Endothelial cell of umbilical vein (primary cell): ENCODE measurements around the gene DAP. TPM values are rescaled to one million over a fixed set of nuclear protein-coding genes. Genes with fewer than 3 reads are reported as not detected.

Source experiments
- BruUV-seq: library from RNA; stranded (reverse); fragments of 400-500 nt; replicated peaks from 2 replicates; lab custom pipeline; 2021; lab: Mats Ljungman, UMichigan
- CTCF ChIA-PET: fragments of 300-600, 350-600 bp; sonication (Branson Sonifier 250); formaldehyde crosslinking; loops from one replicate; lab custom pipeline; 2021; ENCODE audit warnings: antibody characterized with exemption, inconsistent platforms; lab: Charles Lee
- POLR2A ChIA-PET: fragments of 300-600, 350-600 bp; sonication (Branson Sonifier 250); formaldehyde crosslinking; loops from one replicate; lab custom pipeline; 2021; ENCODE audit warnings: antibody characterized with exemption, inconsistent platforms; lab: Charles Lee
- DNase-seq: peaks from one replicate; pipeline ENCODE4 v3.0.0-alpha.2; 2011; ENCODE audit warnings: low read depth, low spot score
- FAIRE-seq: peaks from 2 replicates; lab custom pipeline; 2011; peaks lifted over from hg19 to GRCh38; lab: Jason Lieb, UNC
- H2AFZ ChIP-seq: 2 replicates; pipeline ENCODE4 v1.6.0; 2012; ENCODE audit warnings: low read depth, low read length, control low read depth, inconsistent platforms
- H3K27ac ChIP-seq: 2 replicates; pipeline ENCODE4 v1.5.1; 2011; ENCODE audit warnings: low read depth, mild to moderate bottlenecking, control low read depth, low read length, moderate library complexity; ENCODE audit not compliant: insufficient read depth
- H3K27me3 ChIP-seq, 2 experiments: 2 replicates each; pipeline versions ENCODE4 v1.6.0 to v1.6.1; 2011; ENCODE audit warnings: low read length in 2 of 2, mixed read lengths in 1 of 2; ENCODE audit not compliant: control insufficient read depth in 2 of 2, insufficient read depth in 2 of 2
- H3K36me3 ChIP-seq, 2 experiments: 2 replicates in 1 of 2; 3 replicates in 1 of 2; pipeline ENCODE4 v1.5.1; 2011; ENCODE audit warnings: low read length in 2 of 2, mild to moderate bottlenecking in 1 of 2, moderate library complexity in 1 of 2; ENCODE audit not compliant: control insufficient read depth in 2 of 2, insufficient read depth in 2 of 2; ENCODE audit errors: extremely low read depth in 1 of 2
- H3K4me1 ChIP-seq: 3 replicates; pipeline ENCODE4 v1.5.1; 2011; ENCODE audit warnings: mild to moderate bottlenecking, low read length; ENCODE audit not compliant: control insufficient read depth, insufficient read depth; ENCODE audit errors: extremely low read depth
- H3K4me2 ChIP-seq: 2 replicates; pipeline ENCODE4 v1.6.1; 2011; ENCODE audit warnings: low read length, control low read depth, mixed read lengths; ENCODE audit not compliant: insufficient read depth
- H3K4me3 ChIP-seq, 3 experiments: fragments of 200-600 bp in 1 of 3; sonication (generic), shearing (Covaris generic) in 1 of 3; replicated peaks in 1 of 3; 2 replicates each; pipeline ENCODE4 v1.5.1; 2011 to 2016; ENCODE audit warnings: control low read depth in 3 of 3, low read length in 3 of 3, mild to moderate bottlenecking in 2 of 3, inconsistent platforms in 1 of 3, low read depth in 1 of 3, moderate library complexity in 1 of 3; ENCODE audit not compliant: insufficient read depth in 1 of 3
- H3K79me2 ChIP-seq: 2 replicates; pipeline ENCODE4 v1.6.0; 2012; ENCODE audit warnings: low read length, inconsistent platforms; ENCODE audit not compliant: control insufficient read depth, insufficient read depth
- H3K9ac ChIP-seq: replicated peaks from 2 replicates; pipeline ENCODE3; 2011; ENCODE audit warnings: low read length, control low read depth; ENCODE audit not compliant: insufficient read depth; ENCODE audit errors: extremely low read depth
- H3K9me1 ChIP-seq: replicated peaks from 3 replicates; pipeline ENCODE4 v1.6.0; 2011; ENCODE audit warnings: mild to moderate bottlenecking, low read length; ENCODE audit not compliant: control insufficient read depth, insufficient read depth; ENCODE audit errors: extremely low read depth
- H3K9me3 ChIP-seq: replicated peaks from 2 replicates; pipeline ENCODE4 v1.5.1; 2012; ENCODE audit warnings: low read length, inconsistent platforms; ENCODE audit not compliant: control insufficient read depth, insufficient read depth
- H4K20me1 ChIP-seq: replicated peaks from 2 replicates; pipeline ENCODE3; 2011; ENCODE audit warnings: mild to moderate bottlenecking, low read length; ENCODE audit not compliant: control insufficient read depth, insufficient read depth; ENCODE audit errors: extremely low read depth
- EZH2 ChIP-seq: IDR thresholded peaks from 2 replicates; pipeline ENCODE4 v1.6.1; 2012; ENCODE audit warnings: borderline replicate concordance, low read depth, mild to moderate bottlenecking, moderate library complexity, low read length, inconsistent platforms; ENCODE audit not compliant: severe bottlenecking
- FOS ChIP-seq: IDR thresholded peaks from 2 replicates; pipeline ENCODE4 v1.6.1; 2011; ENCODE audit warnings: mild to moderate bottlenecking, low read length, moderate library complexity, borderline replicate concordance; ENCODE audit not compliant: insufficient read depth
- GATA2 ChIP-seq: IDR thresholded peaks from 2 replicates; pipeline ENCODE4 v1.7.0; 2011; ENCODE audit warnings: low read depth, mild to moderate bottlenecking, moderate library complexity, mixed read lengths, low read length; ENCODE audit not compliant: insufficient read length, insufficient read depth
- JUN ChIP-seq: IDR thresholded peaks from 2 replicates; pipeline ENCODE4 v1.6.1; 2011; ENCODE audit warnings: borderline replicate concordance, low read depth; ENCODE audit not compliant: insufficient read length, insufficient read depth
- MYC ChIP-seq: IDR thresholded peaks from one replicate; pipeline ENCODE4 v1.6.1; 2011; ENCODE audit warnings: mild to moderate bottlenecking, low read depth, low read length
- POLR2A ChIP-seq: IDR thresholded peaks from 2 replicates; pipeline ENCODE4 v1.6.1; 2012; ENCODE audit warnings: low read depth, mild to moderate bottlenecking, control low read depth, low read length
- POLR2AphosphoS5 ChIP-seq: IDR thresholded peaks from 2 replicates; pipeline ENCODE4 v1.6.1; 2012; ENCODE audit warnings: low read depth, mild to moderate bottlenecking, control low read depth, low read length, moderate library complexity; ENCODE audit not compliant: insufficient read depth
- dilution Hi-C: fragments of 300-500 bp; cut with MboI; formaldehyde crosslinking; loops from one replicate; pipeline ENCODE4 v1.15.0; 2019; ENCODE audit warnings: low sequenced_read_pairs; ENCODE audit not compliant: extremely low pct_ligation_motif_present
- intact Hi-C: fragments of 100-400 bp; cut with micrococcal nuclease; formaldehyde crosslinking; loops from one replicate; pipeline ENCODE4 v1.10.0; 2022
- polyA plus RNA-seq, 4 experiments: library from polyadenylated mRNA; depleted of rRNA in 3 of 4; stranded (reverse) in 3 of 4; unstranded in 1 of 4; fragments of >200 nt; gene quantifications; 2 replicates each; pipeline versions ENCODE4 v1.2.1 to v1.2.3, GENCODE V29; 2011 to 2012; ENCODE audit warnings: missing spikeins in 1 of 4
- total RNA-seq: library from RNA; stranded (reverse); gene quantifications from 2 replicates; pipeline ENCODE4 v1.2.3, GENCODE V29; 2021
- TF ChIP-seq, protein P1 (sequence below): IDR thresholded peaks from 2 replicates; pipeline ENCODE4 v1.6.1; 2011; ENCODE audit not compliant: insufficient read depth, insufficient read length
- TF ChIP-seq, protein P2 (sequence below), 2 donors: IDR thresholded peaks; 1 replicate in 1 of 2; 2 replicates in 1 of 2; pipeline ENCODE4 v1.5.1; 2011; ENCODE audit warnings: low read length in 2 of 2, mild to moderate bottlenecking in 2 of 2, moderate library complexity in 2 of 2, control low read depth in 1 of 2, inconsistent platforms in 1 of 2, low read depth in 1 of 2; ENCODE audit not compliant: insufficient read depth in 1 of 2; ENCODE audit errors: extremely low read depth in 1 of 2

DAP gene
- total and polyA plus RNA-seq, 2 donors (not counting 3 experiments of a cell fraction or from before 2014, with no cell fraction given) = 79.8 to 188 TPM

DNA sequence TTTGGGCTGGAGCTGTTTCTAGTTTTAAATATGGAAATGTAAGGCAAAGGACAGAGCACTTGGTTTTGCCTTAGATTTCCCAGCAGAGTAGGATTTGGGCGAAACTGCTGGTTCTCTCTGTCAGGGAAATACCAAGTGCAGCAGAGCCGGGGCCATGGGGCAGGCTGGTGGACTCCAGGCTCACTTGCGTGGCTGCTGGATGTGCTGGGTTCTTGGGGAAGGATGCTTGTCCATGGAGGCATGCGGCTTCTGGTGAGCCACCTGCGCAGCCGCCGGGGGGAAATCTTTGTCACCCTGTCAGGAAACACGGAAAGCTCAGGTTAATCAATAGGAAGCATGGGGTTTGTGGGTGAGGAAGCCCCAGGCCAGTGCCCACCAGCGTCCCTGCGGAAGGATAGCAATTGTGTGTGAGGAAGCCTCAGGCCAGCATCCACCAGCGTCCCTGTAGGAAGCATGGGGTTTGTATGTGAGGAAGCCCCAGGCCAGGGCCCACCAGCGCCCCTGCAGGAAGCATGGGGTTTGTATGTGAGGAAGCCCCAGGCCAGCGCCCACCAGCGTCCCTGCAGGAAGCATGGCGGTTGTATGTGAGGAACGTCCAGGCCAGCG lies 80.1 kb downstream of the DAP start:
- no peak overlapping the region for H3K27ac ChIP-seq
- dilution Hi-C loops (no loop called here), intact Hi-C loops (no loop called here)
- H3K4me1 ChIP-seq = no peaks in the 10 kb centered on the region
- H3K9ac ChIP-seq = no peak overlapping the region
- no peak overlapping the region for H3K4me3 ChIP-seq
- TF ChIP-seq, protein P1, sequence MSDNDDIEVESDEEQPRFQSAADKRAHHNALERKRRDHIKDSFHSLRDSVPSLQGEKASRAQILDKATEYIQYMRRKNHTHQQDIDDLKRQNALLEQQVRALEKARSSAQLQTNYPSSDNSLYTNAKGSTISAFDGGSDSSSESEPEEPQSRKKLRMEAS = no peak
- no peak for TF ChIP-seq MYC
- TF ChIP-seq POLR2AphosphoS5 = no peak
- TF ChIP-seq EZH2 = no peak
- no peak for TF ChIP-seq POLR2A
- no peak for TF ChIP-seq GATA2
- TF ChIP-seq, protein P2, sequence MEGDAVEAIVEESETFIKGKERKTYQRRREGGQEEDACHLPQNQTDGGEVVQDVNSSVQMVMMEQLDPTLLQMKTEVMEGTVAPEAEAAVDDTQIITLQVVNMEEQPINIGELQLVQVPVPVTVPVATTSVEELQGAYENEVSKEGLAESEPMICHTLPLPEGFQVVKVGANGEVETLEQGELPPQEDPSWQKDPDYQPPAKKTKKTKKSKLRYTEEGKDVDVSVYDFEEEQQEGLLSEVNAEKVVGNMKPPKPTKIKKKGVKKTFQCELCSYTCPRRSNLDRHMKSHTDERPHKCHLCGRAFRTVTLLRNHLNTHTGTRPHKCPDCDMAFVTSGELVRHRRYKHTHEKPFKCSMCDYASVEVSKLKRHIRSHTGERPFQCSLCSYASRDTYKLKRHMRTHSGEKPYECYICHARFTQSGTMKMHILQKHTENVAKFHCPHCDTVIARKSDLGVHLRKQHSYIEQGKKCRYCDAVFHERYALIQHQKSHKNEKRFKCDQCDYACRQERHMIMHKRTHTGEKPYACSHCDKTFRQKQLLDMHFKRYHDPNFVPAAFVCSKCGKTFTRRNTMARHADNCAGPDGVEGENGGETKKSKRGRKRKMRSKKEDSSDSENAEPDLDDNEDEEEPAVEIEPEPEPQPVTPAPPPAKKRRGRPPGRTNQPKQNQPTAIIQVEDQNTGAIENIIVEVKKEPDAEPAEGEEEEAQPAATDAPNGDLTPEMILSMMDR (IDR thresholded peaks at IDR 0.05; ENCODE audit: extremely low read depth in 1 of 2, insufficient read depth in 1 of 2, low read depth in 1 of 2, low read length in 2 of 2) = no peak
- no peak for TF ChIP-seq FOS
- no peak for TF ChIP-seq JUN
- BruUV-seq = no TSS peak
- POLR2A ChIA-PET = no interaction called here
- peaks cover 5% of the 10 kb centered on the region for H3K79me2 ChIP-seq
- H3K27me3 ChIP-seq = no peaks in the 10 kb centered on the region
- H2AFZ ChIP-seq = no peak overlapping the region
- CTCF ChIA-PET = no interaction called here
- H4K20me1 ChIP-seq = no peaks in the 10 kb centered on the region
- no peak overlapping the region for H3K4me2 ChIP-seq
- no peaks in the 10 kb centered on the region for H3K9me1 ChIP-seq
- H3K9me3 ChIP-seq = no peaks in the 10 kb centered on the region
- FAIRE-seq (no peak), DNase-seq (no peak)
- peaks cover 11 to 47% of the 10 kb centered on the region in 2 experiments for H3K36me3 ChIP-seq
